Fibroblast of skin of back (primary cell): ENCODE data around the gene CALML3.

ENCODE experiments used
- DNase-seq: peaks from one replicate; pipeline ENCODE4 v3.0.0-alpha.2; 2013

Gene CALML3

GRCh38 chr10:5573319-5573950, 48.7 kb downstream of the CALML3 start:
- no peak for DNase-seq

GRCh38 chr10:5573968-5574641, 49.3 kb downstream of the CALML3 start:
- no peak for DNase-seq

- no peak for DNase-seq
Observed at GRCh38 chr10:5574642-5575131, 49.9 kb downstream of the CALML3 start.

GRCh38 chr10:5575144-5575481, 50.4 kb downstream of the CALML3 start:
- DNase-seq, result no peak

GRCh38 chr10:5575482-5576153, 50.9 kb downstream of the CALML3 start:
- DNase-seq, result peak; percentile 70

- no peak for DNase-seq
Observed at GRCh38 chr10:5576154-5576748, 51.5 kb downstream of the CALML3 start.
